Measurements from ENCODE around the gene OLFM2.

GRCh38 chr19:9875796-9876195 is 60.5 kb downstream of the OLFM2 start:
- no peak for TF ChIP-seq CTCF (IDR thresholded peaks at IDR 0.05; ENCODE audit: insufficient read depth, low read length)
- TF ChIP-seq REST (IDR thresholded peaks at IDR 0.05; ENCODE audit: insufficient replicate concordance, low read depth): no peak
- no peak for TF ChIP-seq POLR2AphosphoS5 (IDR thresholded peaks at IDR 0.05; ENCODE audit: low read depth)
- TF ChIP-seq GABPA (IDR thresholded peaks at IDR 0.05; ENCODE audit: low read depth): no peak
- TF ChIP-seq SPI1 (IDR thresholded peaks at IDR 0.05; ENCODE audit: borderline replicate concordance, low read depth): no peak
